SK-N-SH (cell line): ENCODE results near the gene TBP. TPM values are rescaled to one million over a fixed set of nuclear protein-coding genes. Genes with fewer than 3 reads are reported as not detected.

Source experiments
- CTCF ChIA-PET: fragments of 300-600, 350-600 bp; formaldehyde crosslinking; extraction: SDS; loops from one replicate; lab custom pipeline; 2021; lab: Yijun Ruan, JAX
- POLR2A ChIA-PET: fragments of 350-600 bp; sonication (Branson Sonifier 250); formaldehyde crosslinking; extraction: SDS; loops from one replicate; lab custom pipeline; 2020; ENCODE audit warnings: antibody characterized with exemption, inconsistent platforms; lab: Yijun Ruan, JAX
- DNase-seq: peaks from one replicate; pipeline ENCODE4 v3.0.0; 2012
- H2AFZ ChIP-seq: fragments of 200-600 bp; sonication (generic); 2 replicates; pipeline ENCODE4 v1.8.1; 2016; ENCODE audit warnings: antibody characterized with exemption, mild to moderate bottlenecking, low read depth
- H3F3A ChIP-seq: fragments of 200-600 bp; sonication (generic); replicated peaks from 2 replicates; pipeline ENCODE3; 2016; ENCODE audit warnings: antibody characterized with exemption, mild to moderate bottlenecking; ENCODE audit not compliant: insufficient read depth
- H3K27ac ChIP-seq, 2 experiments: fragments of 200-500 bp in 1 of 2; fragments of 200-600 bp in 1 of 2; sonication (Bioruptor generic) in 1 of 2; sonication (generic), shearing (Covaris generic) in 1 of 2; 2 replicates each; pipeline versions ENCODE4 v1.5.1 to v1.6.1; 2014 to 2016; ENCODE audit warnings: low read depth in 2 of 2, inconsistent platforms in 1 of 2, low read length in 1 of 2, mild to moderate bottlenecking in 1 of 2, mixed read lengths in 1 of 2
- H3K27me3 ChIP-seq: fragments of 200-600 bp; sonication (generic), shearing (Covaris generic); 2 replicates; pipeline ENCODE4 v1.6.1; 2016; ENCODE audit warnings: mixed run types; ENCODE audit not compliant: insufficient read depth
- H3K36me3 ChIP-seq, 2 experiments: fragments of 200-500 bp in 1 of 2; fragments of 200-600 bp in 1 of 2; sonication (Bioruptor generic) in 1 of 2; sonication (generic) in 1 of 2; replicated peaks in 1 of 2; 2 replicates each; pipeline versions ENCODE3 to v1.5.1; 2014 to 2016; ENCODE audit warnings: low read length in 1 of 2, mild to moderate bottlenecking in 1 of 2; ENCODE audit not compliant: insufficient read depth in 2 of 2, control insufficient read depth in 1 of 2
- H3K4me1 ChIP-seq, 2 experiments: fragments of 200-500 bp in 1 of 2; fragments of 200-600 bp in 1 of 2; sonication (Bioruptor generic) in 1 of 2; sonication (generic), shearing (Covaris generic) in 1 of 2; 2 replicates each; pipeline versions ENCODE4 v1.5.1 to v1.6.1; 2014 to 2016; ENCODE audit warnings: low read depth in 1 of 2, low read length in 1 of 2, mixed run types in 1 of 2; ENCODE audit not compliant: insufficient read depth in 2 of 2, control insufficient read depth in 1 of 2
- H3K4me2 ChIP-seq: fragments of 200-600 bp; sonication (generic), shearing (Covaris generic); 2 replicates; pipeline ENCODE4 v1.6.1; 2017; ENCODE audit warnings: mixed run types
- H3K4me3 ChIP-seq, 2 experiments: fragments of 200-500 bp in 1 of 2; fragments of 200-600 bp in 1 of 2; sonication (Bioruptor generic) in 1 of 2; sonication (generic), shearing (Covaris generic) in 1 of 2; 2 replicates each; pipeline versions ENCODE4 v1.5.1 to v1.8.1; 2014 to 2016; ENCODE audit warnings: low read depth in 2 of 2, inconsistent platforms in 1 of 2, low read length in 1 of 2, mild to moderate bottlenecking in 1 of 2, mixed read lengths in 1 of 2, moderate library complexity in 1 of 2
- H3K79me2 ChIP-seq: fragments of 200-600 bp; sonication (generic); 2 replicates; pipeline ENCODE4 v1.8.1; 2017; ENCODE audit warnings: mild to moderate bottlenecking; ENCODE audit not compliant: insufficient read depth
- H3K9ac ChIP-seq: fragments of 200-600 bp; sonication (generic); 2 replicates; pipeline ENCODE4 v1.6.1; 2017; ENCODE audit warnings: mixed run types
- H3K9me2 ChIP-seq: fragments of 200-600 bp; sonication (generic); 2 replicates; pipeline ENCODE4 v1.6.1; 2017; ENCODE audit warnings: mixed run types
- H3K9me3 ChIP-seq: fragments of 200-600 bp; sonication (generic); 2 replicates; pipeline ENCODE4 v1.6.1; 2017; ENCODE audit warnings: mixed run types, mild to moderate bottlenecking, moderate library complexity
- H4K20me1 ChIP-seq: fragments of 200-600 bp; sonication (generic); 2 replicates; pipeline ENCODE4 v1.6.1; 2017; ENCODE audit warnings: mild to moderate bottlenecking, mixed run types; ENCODE audit not compliant: insufficient read depth
- EP300 ChIP-seq, 2 experiments: IDR thresholded peaks; 2 replicates each; pipeline versions ENCODE4 v1.4.0 to v1.6.1; 2012; ENCODE audit warnings: borderline replicate concordance in 1 of 2, low read depth in 1 of 2, low read length in 1 of 2
- EZH2phosphoT487 ChIP-seq: fragments of 200-600 bp; sonication (generic); IDR thresholded peaks from 2 replicates; pipeline ENCODE4 v1.6.1; 2017; ENCODE audit warnings: low read depth, mixed run types, mild to moderate bottlenecking, antibody characterized with exemption, moderate library complexity, borderline replicate concordance
- FOXM1 ChIP-seq: IDR thresholded peaks from 2 replicates; pipeline ENCODE4 v1.4.0; 2012; ENCODE audit warnings: low read depth, mild to moderate bottlenecking
- JUND ChIP-seq: IDR thresholded peaks from 2 replicates; pipeline ENCODE4 v1.4.0; 2012
- MXI1 ChIP-seq: IDR thresholded peaks from 2 replicates; pipeline ENCODE4 v1.6.1; 2012; ENCODE audit warnings: mild to moderate bottlenecking, low read depth, low read length, improper control_type of control experiment
- NFIC ChIP-seq: IDR thresholded peaks from 2 replicates; pipeline ENCODE4 v1.4.0; 2012; ENCODE audit warnings: borderline replicate concordance
- POLR2AphosphoS5 ChIP-seq: IDR thresholded peaks from 2 replicates; pipeline ENCODE4 v1.6.1; 2012; ENCODE audit warnings: low read depth, low read length
- RCOR1 ChIP-seq: fragments of 150-350 bp; IDR thresholded peaks from 2 replicates; pipeline ENCODE4 v1.6.1; 2017; ENCODE audit warnings: antibody characterized with exemption, low read length
- RFX5 ChIP-seq: IDR thresholded peaks from 2 replicates; pipeline ENCODE4 v1.6.1; 2012; ENCODE audit warnings: mild to moderate bottlenecking, improper control_type of control experiment, low read length
- RXRA ChIP-seq: IDR thresholded peaks from 2 replicates; pipeline ENCODE4 v1.4.0; 2012; ENCODE audit warnings: low read depth, mild to moderate bottlenecking, borderline replicate concordance
- SMC3 ChIP-seq: IDR thresholded peaks from 2 replicates; pipeline ENCODE4 v1.6.1; 2012; ENCODE audit warnings: low read depth, low read length, improper control_type of control experiment
- TAF1 ChIP-seq: IDR thresholded peaks from 2 replicates; pipeline ENCODE4 v1.6.1; 2012; ENCODE audit warnings: low read depth, mild to moderate bottlenecking, low read length, moderate library complexity, borderline replicate concordance
- TCF12 ChIP-seq: IDR thresholded peaks from 2 replicates; pipeline ENCODE4 v1.4.0; 2012
- TEAD4 ChIP-seq: IDR thresholded peaks from 2 replicates; pipeline ENCODE4 v1.4.0; 2012; ENCODE audit warnings: mild to moderate bottlenecking, borderline replicate concordance; ENCODE audit not compliant: insufficient read depth
- YY1 ChIP-seq: IDR thresholded peaks from 2 replicates; pipeline ENCODE4 v1.4.0; 2012; ENCODE audit warnings: low read depth, mild to moderate bottlenecking
- WGBS: methylation state at CpG from one replicate; pipeline ENCODE4 v1.1.6; 2017; ENCODE audit warnings: low lambda C conversion rate; 5-methylcytosine and 5-hydroxymethylcytosine counted together
- polyA plus RNA-seq, 3 experiments: library from polyadenylated mRNA; depleted of rRNA; stranded (reverse); fragments of >200 nt; gene quantifications; 2 replicates each; pipeline ENCODE4 v1.2.3, GENCODE V29; 2012
- TF ChIP-seq, protein P1 (sequence below): IDR thresholded peaks from 2 replicates; pipeline ENCODE4 v1.4.0; 2012; ENCODE audit warnings: low read depth, borderline replicate concordance
- TF ChIP-seq, protein P2 (sequence below): IDR thresholded peaks from 2 replicates; pipeline ENCODE4 v1.6.1; 2012; ENCODE audit warnings: mild to moderate bottlenecking, low read depth, low read length, moderate library complexity
- TF ChIP-seq, protein P3 (sequence below): IDR thresholded peaks from 2 replicates; pipeline ENCODE4; 2012
- TF ChIP-seq, protein P4 (sequence below): fragments of 150-350 bp; IDR thresholded peaks from 2 replicates; pipeline ENCODE4 v1.6.1; 2017; ENCODE audit warnings: antibody characterized with exemption, low read length, low read depth, borderline replicate concordance

The TBP gene
- polyA plus RNA-seq, 1 of the 3 experiments (the other 2 are of a cell fraction), result 45.5 TPM

DNA sequence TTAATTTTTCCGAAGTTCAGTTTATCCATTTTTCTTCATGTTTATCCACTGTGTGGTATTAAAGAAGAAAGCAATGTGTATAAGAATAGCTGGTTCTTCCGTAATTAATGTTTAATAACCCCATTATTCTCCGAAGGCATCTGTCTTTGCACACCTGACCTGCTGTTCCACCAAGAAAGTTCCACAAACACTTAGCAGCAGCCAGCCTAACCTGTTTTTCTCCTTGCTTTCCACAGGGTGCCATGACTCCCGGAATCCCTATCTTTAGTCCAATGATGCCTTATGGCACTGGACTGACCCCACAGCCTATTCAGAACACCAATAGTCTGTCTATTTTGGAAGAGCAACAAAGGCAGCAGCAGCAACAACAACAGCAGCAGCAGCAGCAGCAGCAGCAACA lies 7.4 kb downstream of the TBP start:
- Histone ChIP-seq H3K9ac (no peak overlapping the region), H3K27me3 (no peaks in the 10 kb centered on the region), H3K9me3 (no peaks in the 10 kb centered on the region), H2AFZ (no peak overlapping the region), H3K36me3 (peaks cover 61 to 78% of the 10 kb centered on the region in 2 experiments), H3F3A (peaks cover 7% of the 10 kb centered on the region), H3K4me2 (no peak overlapping the region), H3K4me3 (no peak overlapping the region), H4K20me1 (no peaks in the 10 kb centered on the region), H3K9me2 (no peaks in the 10 kb centered on the region), H3K4me1 (no peaks in the 10 kb centered on the region; a peak in 1 of 4 replicates), H3K79me2 (peaks cover 77% of the 10 kb centered on the region), H3K27ac (no peak overlapping the region)
- WGBS, result 97% methylated on average over 4 of the region's 4 CpGs
- ChIA-PET CTCF (interaction anchor here (1.7 kb wide), 1 partner anchor 13 kb away, joined by 3 read pairs; no protein-coding TSS in a partner anchor), POLR2A (interaction anchor here (1.6 kb wide), 1 partner anchor 23 kb away, joined by 5 read pairs; the partner anchor contains the start of gene PDCD2)
- TF ChIP-seq POLR2AphosphoS5, result no peak
- TF ChIP-seq TEAD4, result no peak
- no peak for TF ChIP-seq RXRA
- TF ChIP-seq, protein P1, sequence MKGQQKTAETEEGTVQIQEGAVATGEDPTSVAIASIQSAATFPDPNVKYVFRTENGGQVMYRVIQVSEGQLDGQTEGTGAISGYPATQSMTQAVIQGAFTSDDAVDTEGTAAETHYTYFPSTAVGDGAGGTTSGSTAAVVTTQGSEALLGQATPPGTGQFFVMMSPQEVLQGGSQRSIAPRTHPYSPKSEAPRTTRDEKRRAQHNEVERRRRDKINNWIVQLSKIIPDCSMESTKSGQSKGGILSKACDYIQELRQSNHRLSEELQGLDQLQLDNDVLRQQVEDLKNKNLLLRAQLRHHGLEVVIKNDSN, result no peak
- TF ChIP-seq MXI1, result no peak
- TF ChIP-seq EP300 (IDR thresholded peaks at IDR 0.05; ENCODE audit: borderline replicate concordance in 1 of 2, low read depth in 1 of 2, low read length in 1 of 2), result no peak
- TF ChIP-seq, protein P2, sequence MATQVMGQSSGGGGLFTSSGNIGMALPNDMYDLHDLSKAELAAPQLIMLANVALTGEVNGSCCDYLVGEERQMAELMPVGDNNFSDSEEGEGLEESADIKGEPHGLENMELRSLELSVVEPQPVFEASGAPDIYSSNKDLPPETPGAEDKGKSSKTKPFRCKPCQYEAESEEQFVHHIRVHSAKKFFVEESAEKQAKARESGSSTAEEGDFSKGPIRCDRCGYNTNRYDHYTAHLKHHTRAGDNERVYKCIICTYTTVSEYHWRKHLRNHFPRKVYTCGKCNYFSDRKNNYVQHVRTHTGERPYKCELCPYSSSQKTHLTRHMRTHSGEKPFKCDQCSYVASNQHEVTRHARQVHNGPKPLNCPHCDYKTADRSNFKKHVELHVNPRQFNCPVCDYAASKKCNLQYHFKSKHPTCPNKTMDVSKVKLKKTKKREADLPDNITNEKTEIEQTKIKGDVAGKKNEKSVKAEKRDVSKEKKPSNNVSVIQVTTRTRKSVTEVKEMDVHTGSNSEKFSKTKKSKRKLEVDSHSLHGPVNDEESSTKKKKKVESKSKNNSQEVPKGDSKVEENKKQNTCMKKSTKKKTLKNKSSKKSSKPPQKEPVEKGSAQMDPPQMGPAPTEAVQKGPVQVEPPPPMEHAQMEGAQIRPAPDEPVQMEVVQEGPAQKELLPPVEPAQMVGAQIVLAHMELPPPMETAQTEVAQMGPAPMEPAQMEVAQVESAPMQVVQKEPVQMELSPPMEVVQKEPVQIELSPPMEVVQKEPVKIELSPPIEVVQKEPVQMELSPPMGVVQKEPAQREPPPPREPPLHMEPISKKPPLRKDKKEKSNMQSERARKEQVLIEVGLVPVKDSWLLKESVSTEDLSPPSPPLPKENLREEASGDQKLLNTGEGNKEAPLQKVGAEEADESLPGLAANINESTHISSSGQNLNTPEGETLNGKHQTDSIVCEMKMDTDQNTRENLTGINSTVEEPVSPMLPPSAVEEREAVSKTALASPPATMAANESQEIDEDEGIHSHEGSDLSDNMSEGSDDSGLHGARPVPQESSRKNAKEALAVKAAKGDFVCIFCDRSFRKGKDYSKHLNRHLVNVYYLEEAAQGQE, result no peak
- no peak for TF ChIP-seq RCOR1
- TF ChIP-seq NFIC, result no peak
- TF ChIP-seq FOXM1, result no peak
- TF ChIP-seq JUND, result no peak
- no peak for TF ChIP-seq TAF1
- TF ChIP-seq YY1, result no peak
- TF ChIP-seq, protein P3, sequence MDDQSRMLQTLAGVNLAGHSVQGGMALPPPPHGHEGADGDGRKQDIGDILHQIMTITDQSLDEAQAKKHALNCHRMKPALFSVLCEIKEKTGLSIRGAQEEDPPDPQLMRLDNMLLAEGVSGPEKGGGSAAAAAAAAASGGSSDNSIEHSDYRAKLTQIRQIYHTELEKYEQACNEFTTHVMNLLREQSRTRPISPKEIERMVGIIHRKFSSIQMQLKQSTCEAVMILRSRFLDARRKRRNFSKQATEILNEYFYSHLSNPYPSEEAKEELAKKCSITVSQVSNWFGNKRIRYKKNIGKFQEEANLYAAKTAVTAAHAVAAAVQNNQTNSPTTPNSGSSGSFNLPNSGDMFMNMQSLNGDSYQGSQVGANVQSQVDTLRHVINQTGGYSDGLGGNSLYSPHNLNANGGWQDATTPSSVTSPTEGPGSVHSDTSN, result no peak
- no peak for TF ChIP-seq SMC3
- TF ChIP-seq TCF12, result no peak
- TF ChIP-seq, protein P4, sequence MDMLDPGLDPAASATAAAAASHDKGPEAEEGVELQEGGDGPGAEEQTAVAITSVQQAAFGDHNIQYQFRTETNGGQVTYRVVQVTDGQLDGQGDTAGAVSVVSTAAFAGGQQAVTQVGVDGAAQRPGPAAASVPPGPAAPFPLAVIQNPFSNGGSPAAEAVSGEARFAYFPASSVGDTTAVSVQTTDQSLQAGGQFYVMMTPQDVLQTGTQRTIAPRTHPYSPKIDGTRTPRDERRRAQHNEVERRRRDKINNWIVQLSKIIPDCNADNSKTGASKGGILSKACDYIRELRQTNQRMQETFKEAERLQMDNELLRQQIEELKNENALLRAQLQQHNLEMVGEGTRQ, result no peak
- no peak for TF ChIP-seq EZH2phosphoT487
- no peak for TF ChIP-seq RFX5
- DNase-seq, result no peak
